GM19193 (cell line): ENCODE measurements around the gene CASTOR1.

Experiments used
- POLR2A ChIP-seq: IDR thresholded peaks from 4 replicates; pipeline ENCODE4 v1.6.1; 2011; ENCODE audit not compliant: insufficient read depth, insufficient read length; ENCODE audit errors: extremely low read depth

Gene CASTOR1

GRCh38 chr22:30289141-30289979, at the start of gene CASTOR1:
CASTOR1 (minus strand) TSS chr22:30289505; CDS start chr22:30289497, 8 bp downstream.
- peak; percentile 50 for TF ChIP-seq POLR2A

DNA sequence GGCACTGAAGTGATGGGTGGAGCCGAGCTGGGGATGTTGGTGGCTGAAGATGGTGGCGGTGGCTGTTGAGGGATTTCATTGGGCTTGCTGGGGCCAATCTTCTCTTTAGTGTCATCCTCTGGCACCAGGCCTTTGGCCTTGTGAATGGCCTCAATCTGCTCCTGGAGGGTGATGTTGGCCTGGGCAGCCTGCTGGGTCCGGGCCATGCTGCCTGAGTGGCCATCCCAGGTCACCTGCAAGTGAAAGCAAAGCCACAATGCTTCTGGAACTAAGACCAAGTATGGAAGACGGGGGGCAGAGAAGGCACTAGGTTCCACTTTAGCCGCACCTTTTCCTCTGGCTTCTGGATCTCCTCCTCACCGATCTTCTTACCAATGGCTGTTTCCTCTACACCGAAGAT, 49.5 kb upstream of the CASTOR1 start:
- TF ChIP-seq POLR2A: no peak

DNA sequence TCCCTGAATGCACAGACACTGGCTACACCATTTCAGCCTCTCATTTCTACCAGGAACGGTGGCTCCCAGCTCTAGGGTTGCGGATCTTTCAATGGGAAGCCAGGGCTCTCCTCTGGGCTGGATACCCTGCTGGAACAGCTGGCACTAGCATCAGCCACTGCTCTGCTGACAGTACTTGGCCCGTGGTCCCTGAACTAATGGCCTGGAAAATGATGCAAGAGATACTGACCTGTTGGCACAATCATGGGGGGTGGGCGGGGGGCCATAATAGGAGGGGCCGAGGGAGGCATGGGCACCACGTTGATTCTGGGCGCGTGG, 48.1 kb upstream of the CASTOR1 start:
- no peak for TF ChIP-seq POLR2A

DNA sequence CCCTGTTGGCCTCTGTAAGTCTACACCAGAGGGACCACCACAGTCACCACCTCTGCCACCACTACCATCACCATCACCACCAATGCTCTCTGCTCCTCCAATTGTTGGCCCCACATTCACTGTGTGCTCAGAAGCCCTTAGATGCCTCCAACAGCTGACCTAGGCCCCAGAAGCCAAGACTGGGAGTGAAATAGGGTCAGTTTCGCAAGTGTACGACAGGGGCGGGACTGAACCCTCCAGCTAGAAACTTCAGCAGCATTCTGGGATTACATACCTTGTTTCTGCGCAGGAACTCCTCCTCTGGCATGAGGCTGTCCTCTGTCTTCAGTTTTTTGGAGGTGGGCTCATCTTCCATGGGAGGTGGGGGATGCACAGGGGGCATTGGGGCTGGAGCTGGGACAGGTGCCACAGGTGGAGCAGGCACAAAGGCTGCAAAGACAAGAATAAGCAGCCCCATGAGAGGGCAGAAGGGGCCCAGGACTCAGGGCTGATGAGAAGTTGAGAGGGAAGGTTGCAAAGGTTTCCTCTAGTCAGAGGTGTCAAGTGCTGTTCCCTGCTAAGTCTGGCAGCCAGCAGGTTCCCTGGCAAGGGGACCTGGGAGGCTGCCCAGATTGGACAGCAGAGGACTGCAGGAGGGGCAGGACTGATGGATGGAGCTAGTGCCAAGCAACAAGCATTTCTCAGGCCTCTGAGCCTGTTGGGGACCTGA, 47.6 kb upstream of the CASTOR1 start:
- TF ChIP-seq POLR2A: no peak

- no peak for TF ChIP-seq POLR2A
These were observed 45.9 kb upstream of the CASTOR1 start for GRCh38 chr22:30335236-30335635.

DNA sequence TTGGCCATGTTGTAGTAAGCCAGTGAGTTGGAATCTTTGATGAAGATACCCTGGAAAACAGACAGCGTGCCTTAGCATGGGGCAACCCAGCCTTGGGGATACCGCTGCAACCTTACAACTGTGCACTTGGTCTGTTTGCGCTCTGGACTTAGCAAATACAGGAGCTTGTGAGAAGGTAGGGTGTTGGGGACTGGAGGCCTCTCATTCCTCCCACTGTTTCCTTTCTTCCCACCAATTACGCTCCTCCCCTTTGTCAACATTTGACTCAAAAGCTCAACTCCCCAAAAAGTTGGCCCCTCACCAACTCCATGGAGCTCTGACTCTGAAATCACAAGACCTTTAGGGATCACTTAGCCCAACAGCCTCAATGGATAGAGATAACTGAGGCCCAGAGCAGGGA, 45.3 kb upstream of the CASTOR1 start:
- no peak for TF ChIP-seq POLR2A

DNA sequence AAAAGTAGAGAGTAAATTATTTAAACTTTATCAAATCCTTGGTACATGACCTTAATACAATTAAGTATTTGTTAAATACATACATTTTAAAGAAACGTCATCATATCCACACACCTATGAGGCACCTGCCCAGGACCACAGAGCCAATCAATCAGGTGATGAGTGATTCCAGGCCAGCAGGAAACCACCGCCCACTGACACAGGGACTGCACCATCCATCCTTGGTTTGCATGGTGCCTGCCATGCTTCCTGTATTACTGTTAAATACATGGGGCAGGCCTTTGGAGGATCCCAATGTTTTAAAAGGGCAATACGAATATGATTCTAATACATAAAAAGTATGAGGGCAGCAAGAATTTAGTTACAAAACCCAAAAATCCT, 44.4 kb upstream of the CASTOR1 start:
- no peak for TF ChIP-seq POLR2A

DNA sequence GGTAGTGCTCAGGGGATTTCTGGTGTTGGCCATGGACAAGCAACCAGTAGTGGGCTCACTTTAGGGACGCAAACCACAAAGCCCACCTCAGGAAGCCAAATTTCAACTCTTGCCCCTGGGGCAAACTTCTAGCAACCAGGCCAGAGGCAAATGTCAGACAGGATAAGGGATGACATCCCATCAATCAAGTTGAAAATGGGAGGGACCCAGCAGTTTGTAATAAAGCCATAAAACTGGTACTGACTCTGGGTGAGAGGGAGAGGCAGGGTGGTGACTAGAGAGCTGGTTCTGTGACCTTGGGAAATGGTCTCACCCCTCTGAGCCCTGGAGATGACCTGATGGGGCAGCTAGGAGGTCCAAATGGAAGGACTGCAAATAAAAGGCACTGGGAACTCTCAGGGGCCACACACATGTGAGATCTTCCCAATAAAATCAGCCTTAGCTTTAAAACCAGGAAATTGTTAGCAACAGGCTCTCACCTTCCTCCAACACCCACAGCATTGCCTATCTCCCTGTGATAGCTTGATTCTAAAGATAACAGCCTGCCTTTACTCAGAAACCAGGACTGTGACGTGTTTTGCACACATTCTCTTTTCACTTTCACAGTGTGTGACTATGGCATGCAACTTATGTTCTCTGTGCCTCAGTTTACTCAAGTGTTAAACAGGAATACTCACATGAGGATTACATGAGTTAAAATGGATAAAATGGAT, 43.8 kb upstream of the CASTOR1 start:
- no peak for TF ChIP-seq POLR2A

GRCh38 chr22:30332551-30332950, 43.2 kb upstream of the CASTOR1 start:
- TF ChIP-seq POLR2A: no peak

- TF ChIP-seq POLR2A: no peak
These were observed 39.3 kb upstream of the CASTOR1 start for GRCh38 chr22:30328466-30329049.

DNA sequence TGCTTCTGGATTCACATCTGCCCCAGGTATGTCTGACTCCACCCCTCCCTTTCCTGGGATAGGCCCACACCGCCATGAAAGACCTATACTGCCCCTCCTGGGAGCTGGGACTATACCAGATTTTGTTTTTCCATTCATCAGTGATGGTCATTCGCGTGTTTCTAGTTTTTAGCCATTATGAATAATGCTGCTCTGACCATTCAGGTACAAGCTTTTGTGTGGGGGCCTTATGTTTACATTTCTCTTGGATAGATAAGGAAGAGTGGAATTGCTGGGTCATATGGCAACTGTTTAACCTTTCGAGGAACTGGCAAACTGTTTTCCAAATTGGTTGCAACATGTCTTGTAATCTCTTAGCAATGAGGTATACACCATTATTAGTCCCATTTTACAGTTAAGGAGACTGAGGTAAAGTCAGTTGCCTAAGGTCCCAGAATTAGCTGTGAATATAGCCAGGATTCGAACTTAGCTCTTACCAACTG, 38.6 kb upstream of the CASTOR1 start:
- no peak for TF ChIP-seq POLR2A

- TF ChIP-seq POLR2A: peak; percentile 79
These were observed 37.5 kb upstream of the CASTOR1 start, which contains the start of gene TBC1D10A for GRCh38 chr22:30326706-30327362. TBC1D10A (minus strand) TSS chr22:30326941; CDS start chr22:30326881, 60 bp downstream.

DNA sequence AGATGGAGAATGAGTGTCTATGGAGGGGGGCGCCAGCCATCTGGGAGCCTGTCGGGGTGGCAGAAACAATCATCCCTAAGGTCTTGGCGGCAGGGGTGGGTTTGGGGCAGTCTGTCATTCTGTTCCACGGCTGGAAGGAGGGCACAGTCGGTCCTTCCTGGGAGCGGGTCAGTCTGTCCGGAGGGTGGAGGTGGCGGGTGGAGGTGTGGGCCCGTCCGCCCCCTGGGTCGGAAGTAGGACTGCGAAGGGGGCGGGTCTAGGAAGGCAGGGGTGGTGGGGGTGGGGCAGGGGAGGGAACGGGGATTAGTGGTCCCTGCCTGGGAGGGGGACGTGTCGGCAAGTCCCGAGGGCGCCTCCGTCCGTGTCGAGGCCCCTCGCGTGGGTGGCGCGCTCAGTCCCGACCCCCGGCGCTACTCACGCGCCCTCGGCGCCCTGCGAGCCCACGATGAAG, 37.0 kb upstream of the CASTOR1 start:
- no peak for TF ChIP-seq POLR2A

DNA sequence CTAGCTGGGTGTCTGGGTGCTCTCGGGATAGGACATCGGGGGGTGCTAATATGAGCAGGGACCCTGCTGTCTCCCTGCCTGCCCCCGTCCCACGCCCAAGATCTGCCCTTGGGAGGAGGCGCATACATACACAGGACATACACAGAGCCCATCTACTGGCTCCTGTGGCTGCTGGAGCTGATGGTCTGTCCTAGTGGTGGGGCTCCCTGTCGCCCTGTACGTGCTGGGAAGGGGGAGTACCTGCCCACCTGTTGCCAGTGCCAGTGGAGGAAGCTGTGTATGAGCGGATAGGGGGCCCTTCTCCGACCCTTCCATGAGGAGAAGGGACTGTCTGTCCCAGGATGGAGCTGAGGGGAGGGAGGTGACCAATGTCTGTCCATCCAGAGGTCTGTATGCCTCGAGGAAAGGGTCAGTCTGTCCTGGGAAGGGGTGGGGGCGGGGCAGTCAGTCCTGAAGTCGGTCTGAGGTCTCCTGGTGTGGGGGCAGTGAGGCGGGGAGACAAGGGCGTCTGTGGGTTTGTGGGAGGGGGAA, 36.5 kb upstream of the CASTOR1 start:
- no peak for TF ChIP-seq POLR2A
